NCI-H2081 treated with DMSO at 0.1 percent for 48 hours (cell line): ENCODE data around the gene NETO1.

ENCODE experiments used
- DNase-seq: peaks from one replicate; lab custom pipeline; 2025; lab: John Stamatoyannopoulos, UW

Gene NETO1

DNA sequence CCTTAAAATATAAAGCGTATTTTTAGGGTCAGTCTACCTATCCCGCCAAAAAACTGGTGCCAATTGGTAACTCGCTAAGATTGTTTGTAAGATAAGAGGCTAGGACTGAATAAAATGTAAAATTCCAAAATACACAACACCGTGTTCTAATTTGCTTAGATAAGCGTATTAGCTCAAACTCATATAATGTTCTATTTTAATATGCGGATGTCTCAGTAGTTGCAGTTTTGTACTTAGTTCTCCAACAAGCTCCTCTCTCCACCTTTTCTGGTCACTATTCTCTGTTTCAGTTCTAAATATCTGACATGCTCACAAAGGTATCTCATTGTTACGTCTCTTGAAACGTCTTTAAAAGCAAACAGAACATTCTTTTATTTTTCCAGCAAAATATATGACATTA, 24.0 kb downstream of the NETO1 start:
- no peak for DNase-seq

DNA sequence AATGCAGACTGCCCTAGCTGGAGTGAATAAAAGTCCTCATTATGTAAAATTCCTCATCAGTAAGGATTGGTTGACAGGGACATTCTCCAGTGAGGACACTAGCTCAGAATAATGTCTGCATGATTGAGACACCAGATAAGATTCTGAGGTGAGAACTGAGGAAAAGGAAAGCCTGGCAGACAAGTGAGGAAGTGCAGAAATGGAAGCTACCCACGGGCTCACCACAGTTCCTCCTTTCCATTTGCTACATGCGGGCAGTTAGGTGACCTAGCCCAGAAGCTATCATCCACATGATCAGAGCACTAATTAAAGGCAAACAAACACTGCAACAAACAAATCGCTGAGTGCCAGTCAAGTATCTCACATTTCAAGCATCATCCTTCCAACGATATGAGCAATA, 27.7 kb downstream of the NETO1 start:
- DNase-seq: no peak

GRCh38 chr18:72834731-72835130, 33.1 kb downstream of the NETO1 start:
- no peak for DNase-seq

DNA sequence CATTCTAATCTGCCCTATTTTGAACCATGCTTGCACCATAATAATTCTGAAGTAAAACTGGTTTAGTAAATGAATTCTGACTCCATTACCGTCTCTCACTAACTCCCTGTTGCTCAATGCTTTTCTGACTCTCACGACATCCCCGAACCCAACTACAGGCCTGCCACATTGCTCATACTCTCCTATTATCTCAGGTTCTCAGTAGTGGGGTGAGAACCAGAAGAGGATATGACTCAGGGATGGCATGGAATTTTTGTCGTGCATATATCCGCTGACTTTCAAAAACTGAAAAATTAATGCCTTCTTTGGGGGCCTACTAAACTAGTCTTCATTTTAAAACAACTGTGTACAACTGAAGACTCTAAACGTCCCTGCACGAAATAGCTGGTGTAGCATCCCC, 34.3 kb downstream of the NETO1 start:
- no peak for DNase-seq

GRCh38 chr18:72830109-72830508, 37.7 kb downstream of the NETO1 start:
- DNase-seq: no peak

DNA sequence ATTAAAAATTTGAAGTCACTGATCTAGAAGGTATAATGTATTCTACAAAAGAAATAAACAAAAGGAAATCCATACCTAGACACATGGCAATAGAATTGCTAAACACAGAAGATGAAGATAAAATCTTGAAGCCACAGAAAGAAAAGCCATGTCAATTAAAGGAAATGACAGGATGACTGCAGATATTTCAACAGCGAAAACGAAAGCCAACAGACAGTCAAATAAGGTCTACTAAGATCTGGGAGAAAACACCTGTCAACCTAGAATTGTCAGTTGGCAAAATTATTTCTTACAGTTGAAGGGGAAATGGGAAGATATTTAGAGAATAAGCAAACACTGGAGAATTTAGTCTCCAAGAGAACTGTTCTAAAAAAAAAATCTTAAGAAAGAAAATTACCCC, 39.2 kb downstream of the NETO1 start:
- no peak for DNase-seq

DNA sequence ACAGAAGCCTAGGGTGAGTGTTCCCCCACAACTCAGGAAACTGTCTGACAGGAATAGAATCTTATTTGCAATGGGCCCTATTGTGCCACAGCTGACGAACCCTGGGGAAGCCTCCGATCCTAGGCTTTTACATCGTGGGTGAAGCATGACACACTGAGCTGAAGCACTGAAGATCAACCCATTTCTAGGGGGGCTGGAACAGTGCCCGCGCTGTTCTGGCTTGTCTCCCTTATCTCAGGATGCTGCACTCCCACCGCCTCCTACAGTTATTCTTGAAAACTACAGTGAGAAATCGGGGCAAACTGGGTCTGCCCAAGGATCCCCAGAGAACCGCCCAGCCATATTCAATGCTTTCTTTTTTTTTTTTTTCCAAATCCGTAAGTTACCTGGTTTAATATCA, 41.1 kb downstream of the NETO1 start:
- DNase-seq: no peak

GRCh38 chr18:72823345-72823744, 44.4 kb downstream of the NETO1 start:
- DNase-seq: no peak

DNA sequence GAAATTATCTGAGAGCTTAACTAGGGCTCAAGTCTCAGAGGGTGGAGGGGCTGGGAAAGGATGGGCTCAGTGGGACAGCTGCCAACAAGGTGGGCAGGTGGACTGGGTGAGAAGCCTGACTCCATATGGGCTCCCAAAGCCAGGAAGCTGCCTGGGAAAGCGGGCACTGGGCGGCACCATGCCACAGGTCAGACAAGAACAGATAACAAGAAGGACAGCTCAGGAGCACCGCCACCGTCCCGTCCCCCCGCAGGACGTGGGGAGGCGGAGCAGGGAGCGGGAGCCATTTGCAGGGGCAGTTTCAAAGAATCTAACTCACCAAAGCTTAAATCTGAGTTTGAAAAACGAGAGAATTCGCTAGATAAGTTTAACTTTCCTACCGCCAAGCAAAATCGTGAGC, 45.6 kb downstream of the NETO1 start:
- no peak for DNase-seq

- DNase-seq: no peak
Measured at GRCh38 chr18:72820571-72820970, 47.2 kb downstream of the NETO1 start.

GRCh38 chr18:72819050-72819449, 48.7 kb downstream of the NETO1 start:
- no peak for DNase-seq

- DNase-seq: no peak
Measured at GRCh38 chr18:72811047-72811446, 56.7 kb downstream of the NETO1 start.

DNA sequence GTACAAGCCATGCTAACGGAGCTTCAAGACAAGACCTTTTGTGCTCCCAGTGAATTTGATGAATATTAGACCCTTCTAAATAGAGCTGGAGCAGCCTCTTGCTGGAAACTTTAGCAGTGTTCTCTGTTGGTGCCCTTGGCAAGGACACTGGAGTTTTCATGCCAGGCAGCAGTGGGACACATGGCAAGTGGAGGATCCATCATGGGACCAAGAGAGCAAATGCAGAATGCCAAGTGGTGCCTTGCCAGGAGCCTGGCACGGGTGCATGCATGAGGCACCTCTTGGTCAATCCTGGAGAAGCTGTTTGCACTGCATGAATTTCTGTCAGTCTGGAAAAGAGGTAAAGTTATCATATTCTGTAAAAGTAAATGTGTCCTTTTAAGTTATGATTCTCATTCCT, 59.1 kb downstream of the NETO1 start:
- no peak for DNase-seq

DNA sequence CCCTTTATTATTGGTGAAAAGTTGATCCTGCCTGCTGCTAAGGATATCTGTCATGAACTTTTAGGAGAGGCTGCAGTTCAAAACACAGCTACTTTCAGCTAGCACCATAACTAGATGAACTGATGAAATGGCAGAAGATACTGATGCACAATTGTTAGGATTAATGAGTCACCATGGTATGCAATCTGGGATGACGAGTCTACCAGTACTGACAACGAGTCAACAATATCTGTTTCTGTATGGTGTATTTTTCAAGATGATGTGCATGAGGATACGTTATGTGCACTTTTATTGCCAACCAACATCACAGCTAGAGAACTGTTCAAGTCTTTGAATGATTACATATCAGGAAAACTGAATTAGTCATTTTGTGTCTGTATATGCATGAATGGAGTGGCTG, 68.7 kb downstream of the NETO1 start:
- no peak for DNase-seq

GRCh38 chr18:72783530-72783929, 84.3 kb downstream of the NETO1 start:
- DNase-seq: no peak

GRCh38 chr18:72774914-72775313, 92.9 kb downstream of the NETO1 start:
- no peak for DNase-seq

DNA sequence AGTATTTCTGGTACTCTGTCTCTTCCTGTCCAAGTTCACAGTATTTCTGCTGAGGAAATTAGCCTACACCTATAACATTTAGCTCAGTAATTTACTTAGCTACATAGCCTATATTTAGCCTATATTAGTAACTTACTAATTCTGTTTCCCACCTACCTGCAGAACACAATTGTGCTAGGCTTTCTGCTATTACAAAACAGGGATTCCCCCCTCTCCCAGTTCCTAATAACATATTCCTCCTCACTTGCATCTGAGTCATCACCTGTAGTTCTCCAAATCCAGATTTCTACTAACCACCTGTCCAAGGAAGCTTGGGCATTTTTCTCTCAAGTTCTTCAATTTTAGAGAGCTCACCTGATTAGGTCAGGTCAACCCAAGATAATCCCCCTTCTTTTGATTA, 94.9 kb downstream of the NETO1 start:
- no peak for DNase-seq

DNA sequence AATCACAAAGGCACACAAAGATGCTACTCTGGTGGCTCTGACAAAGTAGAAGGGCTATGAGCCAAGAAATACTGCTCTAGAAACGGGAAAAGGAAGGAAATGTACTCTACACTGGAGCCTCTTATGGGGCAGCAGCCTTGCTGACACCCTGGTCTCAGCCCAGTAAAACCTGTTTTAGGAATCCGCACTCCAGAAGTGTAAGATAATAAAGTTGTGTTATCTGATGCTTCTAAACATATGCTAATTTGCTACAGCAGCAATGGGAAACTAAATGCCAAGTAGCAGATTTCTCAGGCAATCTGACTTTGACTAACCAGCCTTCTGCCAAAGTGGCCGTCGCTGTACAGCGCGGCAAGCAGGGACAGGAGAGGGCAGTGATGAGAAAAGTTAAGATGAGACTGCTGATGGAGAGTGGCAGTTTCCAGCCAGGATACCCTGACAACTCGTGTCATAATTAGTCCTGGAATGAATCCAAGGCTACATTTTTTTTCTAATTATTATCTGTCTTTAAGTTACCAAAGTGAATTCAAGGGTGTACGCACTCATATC, 99.0 kb downstream of the NETO1 start:
- DNase-seq: no peak

- peak; percentile 35 for DNase-seq
Measured at GRCh38 chr18:72762515-72763122, 105.2 kb downstream of the NETO1 start.

- no peak for DNase-seq
Measured at GRCh38 chr18:72752220-72752619, 115.6 kb downstream of the NETO1 start.

DNA sequence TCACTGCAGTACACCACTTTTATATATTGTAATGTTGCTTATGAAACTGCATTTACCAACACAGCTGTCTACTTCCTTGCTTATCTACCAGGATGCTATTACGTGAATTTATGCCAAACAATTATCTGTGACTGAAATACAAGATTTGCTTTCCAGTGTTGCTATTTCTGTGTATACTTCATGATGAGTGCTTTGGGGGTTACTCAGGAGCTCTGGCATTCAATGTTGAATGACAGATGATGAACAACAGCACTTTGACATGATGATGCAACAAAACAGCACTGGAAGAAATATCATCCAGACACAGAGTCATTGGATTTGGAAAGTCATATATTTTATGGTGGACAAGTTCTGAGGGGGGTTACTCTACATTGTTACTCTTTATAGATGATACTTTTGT, 125.8 kb downstream of the NETO1 start:
- no peak for DNase-seq

DNA sequence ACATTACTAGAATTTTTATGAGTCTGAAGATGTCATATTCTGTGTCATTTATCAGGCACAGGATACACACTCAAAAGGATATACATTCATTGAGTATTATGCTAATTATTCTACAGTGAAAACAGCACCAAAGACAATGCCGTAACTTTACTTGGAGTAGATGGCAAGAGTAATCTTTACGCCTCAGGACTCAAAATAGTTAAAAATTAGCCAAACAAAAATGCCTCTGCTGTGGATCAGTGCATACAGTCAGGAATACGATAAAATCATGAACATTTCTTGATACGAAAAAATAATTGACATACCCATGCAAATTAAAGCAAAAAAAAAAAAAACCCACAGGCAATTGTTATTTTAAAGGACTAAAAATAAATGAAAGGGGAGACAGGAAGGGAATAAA, 129.7 kb downstream of the NETO1 start:
- DNase-seq: no peak

DNA sequence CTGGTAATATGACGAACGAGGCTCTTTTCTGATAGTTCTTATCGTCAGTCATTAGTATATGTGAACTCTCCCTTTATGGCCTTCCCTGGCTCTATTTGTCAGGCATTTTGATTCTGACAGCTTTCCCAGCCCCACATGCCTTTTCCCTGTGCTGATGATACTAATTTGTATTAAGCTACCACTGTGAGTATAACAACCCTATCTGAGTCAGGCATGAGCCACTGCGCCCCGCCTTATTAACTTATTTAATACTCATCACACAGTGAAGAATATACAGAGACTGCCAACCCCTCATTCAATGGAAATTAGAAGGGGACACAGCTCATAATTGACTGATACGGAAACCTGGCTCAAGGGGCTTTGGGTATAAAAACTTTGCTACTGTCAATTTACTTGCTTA, 140.0 kb downstream of the NETO1 start:
- DNase-seq: no peak

DNA sequence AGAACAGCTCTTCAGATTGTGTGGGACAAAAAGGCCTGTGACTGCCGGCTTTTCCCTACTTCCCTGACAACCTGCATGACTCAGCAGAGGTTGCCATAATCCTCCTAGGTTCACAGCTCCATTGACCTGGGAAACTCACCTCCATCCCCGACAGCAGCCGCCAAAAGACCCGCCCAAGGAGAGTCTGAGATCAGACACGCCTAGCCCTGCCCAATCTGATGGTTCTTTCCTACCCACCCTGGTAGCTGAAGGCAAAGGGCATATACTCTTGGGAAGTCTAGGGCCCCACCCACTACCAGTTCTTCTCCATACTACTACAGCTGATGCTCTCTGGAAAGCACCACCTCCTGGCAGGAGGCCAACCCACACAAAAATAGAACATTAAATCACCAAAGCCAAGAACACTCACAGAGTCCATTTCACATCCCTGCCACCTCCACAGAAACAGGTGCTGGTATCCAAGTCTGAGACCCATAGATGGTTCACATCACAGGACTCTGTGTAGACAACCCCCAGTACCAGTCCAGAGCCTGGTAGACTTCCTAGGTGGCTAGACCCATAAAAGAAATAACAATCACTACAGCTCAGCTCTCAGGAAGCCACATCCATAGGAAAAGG, 140.6 kb downstream of the NETO1 start:
- no peak for DNase-seq
